Activated CD4-positive, alpha-beta T cell treated with anti-CD3 and anti-CD28 coated beads for 1 hour (primary cell): ENCODE measurements around the gene DMPK.

Source experiments
- DNase-seq: peaks from one replicate; pipeline ENCODE4 v3.0.0-alpha.2; 2020

The DMPK gene

DNA sequence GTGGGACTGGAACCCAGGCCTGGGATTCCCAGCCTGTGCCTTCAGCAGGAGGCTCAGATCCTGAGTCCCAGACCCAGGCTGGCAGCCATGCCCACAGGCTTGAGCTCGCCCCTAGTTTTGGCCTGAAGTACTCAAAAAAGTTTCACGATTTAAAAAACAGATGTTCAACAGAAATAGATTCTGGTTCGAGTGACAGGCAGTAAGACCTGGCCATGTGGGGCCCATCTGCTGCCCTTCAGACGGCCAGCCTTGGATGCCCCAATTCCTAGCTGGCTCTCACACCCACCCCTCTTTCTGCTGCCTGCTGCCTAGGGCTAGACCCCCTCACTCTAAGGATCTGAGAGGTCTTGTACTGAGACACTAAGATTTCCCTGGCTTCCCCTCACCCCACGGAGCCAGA lies 2.8 kb upstream of the DMPK start:
- no peak for DNase-seq

- DNase-seq: no peak
These were observed 1.8 kb upstream of the DMPK start for GRCh38 chr19:45784096-45784495.

DNA sequence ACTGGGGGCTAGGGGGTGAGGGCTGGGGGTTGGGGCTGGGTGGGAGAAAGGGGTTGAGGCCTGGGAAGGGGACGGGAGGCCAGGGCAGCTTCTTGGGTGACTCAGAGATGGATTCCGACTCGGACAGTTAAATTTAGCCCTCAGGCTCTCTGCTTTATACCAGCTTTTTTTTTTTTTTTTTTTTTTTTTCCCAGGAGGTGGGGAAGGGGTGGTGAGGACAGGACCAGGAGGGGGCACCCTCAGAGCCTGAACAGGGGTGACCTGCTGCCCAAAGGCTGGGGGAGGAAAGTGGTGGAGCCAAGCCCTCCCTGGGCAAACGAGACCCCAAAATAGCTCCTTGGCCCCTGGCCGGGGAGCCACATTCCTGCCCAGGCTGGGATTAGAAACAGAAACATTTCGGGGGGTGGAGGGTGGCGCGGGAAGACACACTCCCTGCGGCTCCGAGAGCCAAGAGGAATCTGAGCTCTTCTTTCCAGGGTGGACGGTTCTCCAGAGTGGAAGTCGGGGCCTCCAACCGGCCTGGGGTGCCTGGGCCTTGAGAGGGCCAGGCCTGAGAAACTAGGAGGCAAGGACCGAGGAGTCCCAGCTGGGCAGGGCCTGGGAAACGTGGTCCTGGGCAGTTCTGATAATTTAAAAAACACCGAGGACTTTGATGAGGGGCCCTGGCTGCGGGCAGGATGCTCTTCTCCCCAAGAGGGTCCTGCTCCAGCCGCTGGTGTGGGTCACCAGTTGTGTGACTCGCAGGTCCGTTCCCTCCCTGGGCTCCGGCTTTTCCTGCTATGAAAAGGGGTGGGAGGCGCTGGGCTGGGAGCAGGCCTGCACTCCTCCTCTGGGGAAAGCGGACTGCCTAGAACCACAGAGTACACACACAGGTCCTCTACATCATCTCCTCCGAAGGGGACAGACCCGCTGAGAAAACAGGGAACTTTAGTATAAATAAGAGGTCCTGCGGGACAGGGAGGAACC lies 813 bp upstream of the DMPK start:
- DNase-seq: no peak

GRCh38 chr19:45781214-45782161 lies 802 bp downstream of the DMPK start:
- DNase-seq: no peak

DNA sequence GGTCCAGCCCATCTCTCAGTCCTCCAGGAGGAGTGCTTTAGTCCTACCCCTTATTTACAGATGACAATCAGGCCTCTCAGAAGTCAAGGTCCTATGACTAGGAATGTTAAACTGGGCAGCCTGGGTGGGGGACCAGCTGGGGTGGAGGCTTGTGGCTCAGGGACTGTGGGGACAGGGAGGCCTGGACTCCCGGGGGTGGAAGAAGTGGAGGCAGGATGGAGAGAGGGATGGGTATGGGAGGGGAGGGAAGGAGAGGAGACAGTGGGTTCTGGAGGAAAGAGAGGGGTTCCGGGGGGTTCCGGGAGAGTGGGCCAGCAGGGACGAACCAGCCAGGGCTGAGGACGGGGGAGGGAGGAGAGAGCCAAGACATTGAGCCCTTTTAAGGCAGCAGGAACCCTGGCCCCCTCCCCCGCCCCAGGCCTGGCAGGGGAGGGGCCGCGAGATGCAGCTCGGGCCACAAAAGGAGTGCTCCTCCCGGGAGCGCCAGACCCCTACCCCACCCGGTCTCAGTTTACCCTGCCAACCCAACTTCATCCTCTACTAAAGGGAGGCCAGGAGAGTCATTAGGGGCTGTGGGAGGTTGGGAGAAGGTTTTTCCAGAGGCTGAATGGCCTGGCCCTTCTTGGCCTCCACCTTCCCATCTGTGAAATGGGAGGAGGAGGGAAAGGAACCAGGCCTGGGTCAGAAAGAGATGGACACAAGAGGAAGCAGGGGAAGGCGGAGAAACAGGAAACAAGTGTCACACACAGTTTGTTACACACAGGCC lies 1.7 kb downstream of the DMPK start:
- DNase-seq: no peak

GRCh38 chr19:45780146-45780447 lies 2.2 kb downstream of the DMPK start:
- DNase-seq: no peak

DNA sequence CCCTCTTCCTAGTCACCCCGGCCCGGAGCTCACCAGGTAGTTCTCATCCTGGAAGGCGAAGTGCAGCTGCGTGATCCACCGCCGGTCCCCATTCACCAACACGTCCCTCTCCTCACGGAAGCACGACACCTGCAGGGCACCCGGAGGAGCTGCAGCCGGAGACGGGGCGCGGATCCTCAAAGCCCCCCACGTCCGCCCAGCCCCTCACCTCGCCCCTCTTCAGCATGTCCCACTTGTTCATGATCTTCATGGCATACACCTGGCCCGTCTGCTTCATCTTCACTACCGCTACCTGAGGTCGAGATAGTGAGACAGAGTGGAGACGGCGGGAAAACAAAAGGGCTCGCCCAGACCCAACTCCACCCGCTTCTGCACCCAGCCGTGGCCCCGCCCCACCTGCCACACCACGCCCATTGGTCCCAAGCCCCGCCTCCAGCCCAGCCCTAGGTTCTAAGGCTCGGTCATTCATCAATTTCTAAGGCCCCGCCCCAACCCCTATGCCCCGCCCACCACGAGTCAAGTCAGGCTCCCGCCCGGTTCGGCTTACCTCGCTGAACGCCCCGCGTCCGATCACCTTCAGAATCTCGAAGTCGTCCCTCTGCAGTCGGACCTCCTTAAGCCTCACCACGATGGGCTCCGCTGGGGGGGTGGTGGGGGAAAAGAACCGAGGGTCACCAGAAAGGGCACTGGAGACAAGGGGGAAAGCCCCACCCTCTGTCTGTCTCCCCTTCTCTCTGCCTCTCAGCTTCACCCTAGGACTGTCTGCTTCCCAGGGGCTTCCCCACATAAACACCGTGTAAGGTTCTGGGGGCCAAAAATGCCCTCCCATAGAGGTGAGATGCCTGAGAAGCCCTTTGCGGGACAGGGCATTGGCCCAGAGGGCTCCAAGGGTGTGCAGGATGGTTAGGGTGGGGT lies 2.8 kb downstream of the DMPK start:
- DNase-seq: peak; percentile 64

DNA sequence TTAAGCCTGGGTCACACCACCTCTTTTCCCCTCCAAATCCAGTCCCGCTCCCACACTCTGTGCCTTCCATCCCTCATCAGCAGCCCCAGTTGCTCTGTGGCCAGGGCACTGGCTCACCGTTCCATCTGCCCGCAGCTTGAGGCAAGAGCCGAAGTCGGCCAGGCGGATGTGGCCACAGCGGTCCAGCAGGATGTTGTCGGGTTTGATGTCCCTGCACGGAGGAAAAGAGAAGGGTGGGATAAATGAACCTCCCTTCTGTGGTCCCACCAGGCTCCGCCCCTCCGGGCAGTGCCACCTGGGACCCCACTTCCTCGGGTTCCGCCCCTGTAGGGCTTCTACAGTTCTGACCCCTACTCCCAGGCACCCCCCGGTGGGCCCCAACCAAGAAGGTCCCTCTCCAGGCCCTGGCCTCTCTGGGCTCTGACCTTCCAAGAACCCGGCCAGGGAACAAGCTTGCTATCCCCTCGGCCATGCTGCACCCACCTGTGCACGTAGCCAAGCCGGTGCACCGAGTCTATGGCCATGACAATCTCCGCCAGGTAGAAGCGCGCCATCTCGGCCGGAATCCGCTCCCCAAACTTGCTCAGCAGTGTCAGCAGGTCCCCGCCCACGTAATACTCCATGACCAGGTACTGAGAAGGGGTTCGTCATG lies 4.2 kb downstream of the DMPK start:
- no peak for DNase-seq

DNA sequence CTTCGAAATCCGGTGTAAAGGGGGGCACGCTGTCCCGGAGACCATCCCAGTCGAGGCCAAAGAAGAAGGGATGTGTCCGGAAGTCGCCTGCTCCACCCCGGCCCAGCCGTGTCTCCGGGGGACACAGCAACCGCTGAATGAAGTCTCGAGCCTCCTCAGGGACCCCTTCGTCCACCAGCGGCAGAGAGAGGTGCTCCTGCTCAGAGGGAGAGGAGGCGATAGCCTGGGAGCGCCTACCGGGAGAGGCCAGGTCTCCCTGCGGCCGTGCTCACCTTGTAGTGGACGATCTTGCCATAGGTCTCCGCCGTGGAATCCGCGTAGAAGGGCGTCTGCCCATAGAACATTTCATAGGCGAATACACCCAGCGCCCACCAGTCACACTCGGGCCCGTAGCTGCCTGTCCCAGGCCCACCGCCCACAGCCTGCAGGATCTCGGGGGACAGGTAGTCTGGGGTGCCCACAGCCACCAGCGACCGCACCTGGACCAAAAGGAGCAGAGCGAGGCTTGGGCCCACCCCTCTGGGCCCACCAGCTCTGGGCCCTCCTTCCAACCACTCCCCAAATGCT lies 4.8 kb downstream of the DMPK start:
- no peak for DNase-seq

GRCh38 chr19:45774765-45775164 lies 7.5 kb downstream of the DMPK start:
- no peak for DNase-seq

DNA sequence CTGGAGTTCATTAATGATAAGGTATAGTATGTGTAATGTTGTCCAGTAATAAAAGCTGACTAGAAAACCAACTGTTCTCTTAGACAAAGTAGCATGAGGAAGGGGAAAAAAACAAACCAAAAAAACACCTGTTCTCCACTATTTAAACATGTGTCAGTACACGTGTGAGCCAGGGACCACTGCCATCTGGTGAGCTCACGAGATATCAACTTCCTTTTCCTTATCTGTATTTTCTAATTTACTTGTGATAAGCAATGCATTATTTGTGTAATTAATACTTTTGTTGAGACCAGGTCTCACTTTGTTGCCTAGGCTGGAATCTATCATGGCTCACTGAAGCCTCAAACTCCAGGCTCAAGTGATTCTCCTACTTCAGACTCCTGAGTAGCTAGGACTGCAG lies 8.9 kb downstream of the DMPK start:
- DNase-seq: no peak

DNA sequence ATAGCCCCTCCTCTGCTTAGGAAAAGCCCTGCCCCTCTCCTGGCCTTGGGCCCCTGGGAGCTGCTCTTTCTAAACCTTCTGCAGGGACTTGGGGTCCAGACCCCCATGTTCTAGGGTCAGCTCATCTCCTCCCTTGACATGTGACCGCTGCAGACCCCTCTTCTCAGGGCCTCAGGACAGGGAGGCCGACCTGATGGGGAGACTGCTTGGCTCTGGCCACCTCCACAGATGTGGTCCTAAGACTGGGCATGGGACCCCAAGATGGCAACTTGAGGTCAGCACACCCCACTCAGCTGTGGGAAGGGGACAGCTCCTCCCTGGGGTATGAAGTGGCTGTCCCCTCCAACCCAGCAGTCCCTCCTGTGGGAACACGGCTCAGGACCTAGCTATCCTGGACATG lies 9.4 kb downstream of the DMPK start:
- DNase-seq: no peak

GRCh38 chr19:45772130-45772840 lies 10.0 kb downstream of the DMPK start:
- no peak for DNase-seq

DNA sequence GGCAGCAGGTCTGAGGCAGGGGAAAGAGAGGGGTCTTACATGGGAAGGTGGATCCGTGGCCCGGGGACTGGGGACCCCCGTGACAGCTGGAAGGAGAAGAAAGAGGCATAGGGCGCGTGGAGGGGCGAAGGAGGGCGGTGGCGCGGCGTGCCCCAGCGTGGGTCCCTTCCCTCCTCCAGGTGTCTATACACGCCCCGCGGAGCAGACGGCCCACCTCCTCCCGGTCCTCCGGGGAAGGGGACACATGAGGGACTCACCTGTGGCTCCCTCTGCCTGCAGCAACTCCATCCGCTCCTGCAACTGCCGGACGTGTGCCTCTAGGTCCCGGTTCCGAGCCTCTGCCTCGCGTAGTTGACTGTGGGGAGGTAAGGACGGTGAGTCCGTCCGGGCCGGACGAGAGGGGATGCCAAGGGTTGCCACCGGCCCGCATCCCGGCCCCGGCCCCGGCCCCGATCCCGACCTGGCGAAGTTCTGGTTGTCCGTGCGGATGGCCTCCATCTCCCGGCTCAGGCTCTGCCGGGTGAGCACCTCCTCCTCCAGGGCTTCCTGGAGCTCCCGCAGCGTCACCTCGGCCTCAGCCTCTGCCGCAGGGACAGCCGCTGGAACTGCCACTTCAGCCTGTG lies 10.9 kb downstream of the DMPK start:
- no peak for DNase-seq

DNA sequence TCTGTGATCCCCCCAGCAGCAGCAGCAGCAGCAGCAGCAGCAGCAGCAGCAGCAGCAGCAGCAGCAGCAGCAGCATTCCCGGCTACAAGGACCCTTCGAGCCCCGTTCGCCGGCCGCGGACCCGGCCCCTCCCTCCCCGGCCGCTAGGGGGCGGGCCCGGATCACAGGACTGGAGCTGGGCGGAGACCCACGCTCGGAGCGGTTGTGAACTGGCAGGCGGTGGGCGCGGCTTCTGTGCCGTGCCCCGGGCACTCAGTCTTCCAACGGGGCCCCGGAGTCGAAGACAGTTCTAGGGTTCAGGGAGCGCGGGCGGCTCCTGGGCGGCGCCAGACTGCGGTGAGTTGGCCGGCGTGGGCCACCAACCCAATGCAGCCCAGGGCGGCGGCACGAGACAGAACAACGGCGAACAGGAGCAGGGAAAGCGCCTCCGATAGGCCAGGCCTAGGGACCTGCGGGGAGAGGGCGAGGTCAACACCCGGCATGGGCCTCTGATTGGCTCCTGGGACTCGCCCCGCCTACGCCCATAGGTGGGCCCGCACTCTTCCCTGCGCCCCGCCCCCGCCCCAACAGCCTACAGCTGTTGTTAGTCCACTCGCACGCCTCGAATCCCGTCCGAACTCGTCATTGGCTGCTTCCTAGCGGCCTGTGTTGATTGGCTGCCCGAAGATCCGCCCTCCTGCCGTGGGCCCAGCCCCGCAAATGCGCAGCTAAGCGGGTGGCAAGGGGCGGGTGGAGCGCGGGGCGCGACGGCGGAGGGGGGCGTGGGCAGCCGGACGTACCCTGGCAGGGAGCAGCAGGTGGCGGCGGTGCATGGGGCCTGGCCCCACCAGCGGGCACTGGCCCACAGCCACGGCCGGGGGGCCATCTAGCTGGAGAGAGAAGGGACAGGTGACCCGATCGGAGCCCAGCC lies 11.8 kb downstream of the DMPK start:
- DNase-seq: peak; percentile 86

- no peak for DNase-seq
These were observed 12.5 kb downstream of the DMPK start for GRCh38 chr19:45769821-45770191.

- peak; percentile 87 for DNase-seq
These were observed 13.1 kb downstream of the DMPK start, which contains the start of gene SIX5 for GRCh38 chr19:45768984-45769782. SIX5 (minus strand) TSS chr19:45769252; CDS start chr19:45768844, 408 bp downstream.

GRCh38 chr19:45768655-45768983 lies 13.7 kb downstream of the DMPK start:
- DNase-seq: no peak
